ENCODE results near the gene FKBP1C. TPM values are rescaled to one million over a fixed set of nuclear protein-coding genes. Genes with fewer than 3 reads are reported as not detected.

Gene FKBP1C
- total and polyA plus RNA-seq, 12 donors = 0.25 to 2.9 (median 2.0) TPM; not detected in 3

DNA sequence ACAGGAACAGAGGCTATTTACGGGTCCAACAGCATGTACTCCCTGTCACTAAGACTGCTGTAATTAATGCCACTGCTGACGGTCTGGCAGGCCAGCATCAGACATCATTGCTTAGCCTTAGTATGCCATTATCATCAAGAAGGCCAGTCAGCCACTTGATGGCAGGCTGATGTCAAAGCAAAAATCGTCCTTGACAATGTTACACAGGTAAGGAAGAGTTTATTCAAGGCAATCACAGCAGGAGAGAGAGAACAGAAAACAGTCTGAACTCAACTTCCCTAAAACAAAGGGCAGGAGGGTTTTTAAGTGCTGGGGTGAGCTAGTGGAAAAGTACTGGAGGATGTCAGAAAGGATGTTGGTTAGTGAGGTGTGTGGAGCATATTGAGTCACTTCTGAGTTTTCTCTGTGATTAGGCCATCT is 25.1 kb downstream of the FKBP1C start:
- H3K9me3 ChIP-seq = peaks cover 0 to 18% (median 0%) of the 10 kb centered on the region in 11 donors
- no peaks in the 10 kb centered on the region for H3K27me3 ChIP-seq
- no peak for DNase-seq
- H3K27ac ChIP-seq = no peak overlapping the region
- intact Hi-C loops (cut with DNase I) = no loop called here
- ATAC-seq = no peak
- no peak overlapping the region for H3K4me3 ChIP-seq
- no peak for TF ChIP-seq CTCF (IDR thresholded peaks at IDR 0.05)
- WGBS, 2 donors = 48% methylated on average over 3 of the region's 3 CpGs
- H3K4me1 ChIP-seq = no peaks in the 10 kb centered on the region
- H3K36me3 ChIP-seq = no peaks in the 10 kb centered on the region

GRCh38 chr6:63245420-63245819 is 34.2 kb downstream of the FKBP1C start:
- no peak overlapping the region for H3K4me3 ChIP-seq
- TF ChIP-seq CTCF (IDR thresholded peaks at IDR 0.05) = no peak
- H3K27me3 ChIP-seq = no peaks in the 10 kb centered on the region
- ATAC-seq = no peak
- no peak overlapping the region for H3K27ac ChIP-seq
- DNase-seq = no peak
- intact Hi-C loops (cut with DNase I) = no loop called here
- WGBS, 2 donors = 60 to 62% methylated on average over 2 of the region's 2 CpGs
- no peaks in the 10 kb centered on the region for H3K36me3 ChIP-seq
- no peaks in the 10 kb centered on the region for H3K9me3 ChIP-seq
- H3K4me1 ChIP-seq = no peaks in the 10 kb centered on the region

DNA sequence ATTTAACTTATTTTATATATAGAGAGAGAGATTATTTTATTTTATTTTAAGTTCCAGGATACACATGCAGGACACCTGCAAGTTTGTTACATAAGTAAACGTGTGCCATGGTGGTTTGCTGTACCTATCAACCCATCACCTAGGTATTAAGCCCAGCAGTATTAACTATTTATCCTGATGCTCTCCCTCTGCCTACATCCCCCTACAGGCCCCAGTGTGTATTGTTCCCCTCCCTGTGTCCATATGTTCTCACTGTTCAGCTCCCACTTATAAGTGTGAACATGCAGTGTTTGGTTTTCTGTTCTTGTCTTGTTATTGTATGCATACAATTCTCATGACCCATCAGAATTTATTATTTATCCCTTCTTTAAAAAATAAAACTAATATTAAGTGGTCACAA is 34.6 kb downstream of the FKBP1C start:
- H3K27me3 ChIP-seq = no peaks in the 10 kb centered on the region
- H3K4me1 ChIP-seq = no peaks in the 10 kb centered on the region
- intact Hi-C loops (cut with DNase I) = no loop called here
- no peak for TF ChIP-seq CTCF (IDR thresholded peaks at IDR 0.05)
- DNase-seq = no peak
- no peak overlapping the region for H3K27ac ChIP-seq
- ATAC-seq = no peak
- H3K9me3 ChIP-seq = no peaks in the 10 kb centered on the region
- 75 to 79% methylated on average over 1 of the region's 1 CpG for WGBS, 2 donors
- H3K4me3 ChIP-seq = no peak overlapping the region
- H3K36me3 ChIP-seq = no peaks in the 10 kb centered on the region

- H3K27me3 ChIP-seq = no peaks in the 10 kb centered on the region
- no peak overlapping the region for H3K27ac ChIP-seq
- intact Hi-C loops (cut with DNase I) = no loop called here
- H3K36me3 ChIP-seq = no peaks in the 10 kb centered on the region
- ATAC-seq (no peak), DNase-seq (no peak)
- no peak for TF ChIP-seq CTCF (IDR thresholded peaks at IDR 0.05)
- H3K9me3 ChIP-seq = no peaks in the 10 kb centered on the region
- H3K4me3 ChIP-seq = no peak overlapping the region
- H3K4me1 ChIP-seq = no peaks in the 10 kb centered on the region
These were observed 35.3 kb downstream of the FKBP1C start for GRCh38 chr6:63246581-63246980.

Measured in heart right ventricle (tissue), 16 donors.